IMR-90 (cell line): Measurements from ENCODE around the gene PRKCE. TPM values are rescaled to one million over a fixed set of nuclear protein-coding genes. Genes with fewer than 3 reads are reported as not detected.

ENCODE experiments used
- ATAC-seq: fragments of 200-7000 bp; cut with Tn5 transposase; 2 replicates; pipeline ENCODE4 v1.9.1; 2020; ENCODE audit warnings: low read depth, mild to moderate bottlenecking, moderate library complexity
- BruUV-seq: library from RNA; stranded (reverse); fragments of 400-500 nt; replicated peaks from 2 replicates; lab custom pipeline; 2021; lab: Mats Ljungman, UMichigan
- CTCF ChIA-PET: fragments of 300-600 bp; formaldehyde crosslinking; extraction: SDS; loops from one replicate; lab custom pipeline; 2021; ENCODE audit warnings: antibody characterized with exemption; lab: Yijun Ruan, JAX
- POLR2A ChIA-PET: fragments of 300-600 bp; sonication (Branson Sonifier 250); formaldehyde crosslinking; loops from one replicate; lab custom pipeline; 2022; ENCODE audit warnings: antibody characterized with exemption; ENCODE audit not compliant: unreplicated experiment; lab: Charles Lee
- DNase-seq: peaks from one replicate; pipeline ENCODE4 v3.0.0; 2013
- H2AFZ ChIP-seq: replicated peaks from 2 replicates; pipeline ENCODE3; 2013; ENCODE audit warnings: low read length, mild to moderate bottlenecking; ENCODE audit not compliant: poor library complexity
- H2AK5ac ChIP-seq: 2 replicates; pipeline ENCODE4 v1.6.1; 2013; ENCODE audit warnings: low read depth, low read length, inconsistent platforms
- H2AK9ac ChIP-seq: replicated peaks from 2 replicates; pipeline ENCODE3; 2013; ENCODE audit warnings: mild to moderate bottlenecking, low read depth, low read length, moderate library complexity; ENCODE audit not compliant: poor library complexity
- H2BK120ac ChIP-seq: 2 replicates; pipeline ENCODE4 v1.6.1; 2013; ENCODE audit warnings: low read depth, low read length, inconsistent platforms
- H2BK15ac ChIP-seq: 3 replicates; pipeline ENCODE4 v1.6.1; 2013; ENCODE audit warnings: low read depth, low read length, inconsistent platforms
- H2BK20ac ChIP-seq: 2 replicates; pipeline ENCODE4 v1.6.1; 2013; ENCODE audit warnings: low read depth, mild to moderate bottlenecking, inconsistent platforms, low read length, moderate library complexity
- H2BK5ac ChIP-seq: 2 replicates; pipeline ENCODE4 v1.6.1; 2013; ENCODE audit warnings: mild to moderate bottlenecking, low read depth, low read length, inconsistent platforms; ENCODE audit not compliant: poor library complexity, severe bottlenecking
- H3K14ac ChIP-seq: replicated peaks from 2 replicates; pipeline ENCODE4 v1.6.1; 2013; ENCODE audit warnings: low read depth, low read length, inconsistent platforms
- H3K18ac ChIP-seq: 2 replicates; pipeline ENCODE4 v1.6.1; 2013; ENCODE audit warnings: low read depth, low read length, control low read depth
- H3K23ac ChIP-seq: 2 replicates; pipeline ENCODE4 v1.6.1; 2013; ENCODE audit warnings: low read depth, low read length, inconsistent platforms
- H3K27ac ChIP-seq: 2 replicates; pipeline ENCODE4 v1.5.1; 2013; ENCODE audit warnings: mild to moderate bottlenecking, control low read depth, low read length; ENCODE audit not compliant: insufficient read depth
- H3K27me3 ChIP-seq: 2 replicates; pipeline ENCODE4 v1.6.1; 2013; ENCODE audit warnings: low read length; ENCODE audit not compliant: control insufficient read depth, insufficient read depth
- H3K36me3 ChIP-seq: 2 replicates; pipeline ENCODE4 v1.6.1; 2013; ENCODE audit warnings: low read length, mixed read lengths; ENCODE audit not compliant: control insufficient read depth, insufficient read depth
- H3K4ac ChIP-seq: 2 replicates; pipeline ENCODE4 v1.6.1; 2013; ENCODE audit warnings: low read depth, low read length, inconsistent platforms
- H3K4me1 ChIP-seq: 2 replicates; pipeline ENCODE4 v1.6.1; 2013; ENCODE audit warnings: low read length, mixed read lengths; ENCODE audit not compliant: control insufficient read depth, insufficient read depth
- H3K4me2 ChIP-seq: 2 replicates; pipeline ENCODE4 v1.6.1; 2013; ENCODE audit warnings: low read depth, mild to moderate bottlenecking, control low read depth, low read length, moderate library complexity
- H3K4me3 ChIP-seq: 2 replicates; pipeline ENCODE4 v1.5.1; 2013; ENCODE audit warnings: low read depth, mild to moderate bottlenecking, control low read depth, low read length, moderate library complexity; ENCODE audit not compliant: insufficient read depth
- H3K56ac ChIP-seq: 2 replicates; pipeline ENCODE4 v1.6.1; 2013; ENCODE audit warnings: low read length, inconsistent platforms; ENCODE audit not compliant: insufficient read depth; ENCODE audit errors: extremely low read depth
- H3K79me1 ChIP-seq, 2 experiments: 2 replicates each; pipeline ENCODE4 v1.6.1; 2013; ENCODE audit warnings: low read length in 2 of 2, inconsistent platforms in 1 of 2, low read depth in 1 of 2
- H3K9ac ChIP-seq: 2 replicates; pipeline ENCODE4 v1.6.1; 2013; ENCODE audit warnings: low read depth, low read length, control low read depth
- H3K9me1 ChIP-seq: 2 replicates; pipeline ENCODE4 v1.6.1; 2013; ENCODE audit warnings: low read length, inconsistent platforms; ENCODE audit not compliant: insufficient read depth
- H3K9me3 ChIP-seq: 2 replicates; pipeline ENCODE4 v1.6.1; 2013; ENCODE audit warnings: low read length; ENCODE audit not compliant: control insufficient read depth, insufficient read depth
- H4K20me1 ChIP-seq: 2 replicates; pipeline ENCODE4 v1.6.1; 2013; ENCODE audit warnings: low read length, inconsistent platforms; ENCODE audit not compliant: insufficient read depth
- H4K5ac ChIP-seq: 2 replicates; pipeline ENCODE4 v1.6.1; 2013; ENCODE audit warnings: mild to moderate bottlenecking, low read depth, low read length, control low read depth
- H4K8ac ChIP-seq, 2 experiments: 2 replicates each; pipeline ENCODE4 v1.6.1; 2013; ENCODE audit warnings: low read depth in 2 of 2, low read length in 2 of 2, control low read depth in 1 of 2, inconsistent platforms in 1 of 2
- H4K91ac ChIP-seq: 2 replicates; pipeline ENCODE4 v1.6.1; 2013; ENCODE audit warnings: low read depth, low read length, inconsistent platforms; ENCODE audit not compliant: insufficient read depth
- RFX5 ChIP-seq: IDR thresholded peaks from 2 replicates; pipeline ENCODE4 v1.8.0; 2012; ENCODE audit warnings: low read depth, mild to moderate bottlenecking, low read length, moderate library complexity
- WGBS, 2 experiments: methylation state at CpG; one replicate each; pipeline versions ENCODE4 v1.1.5 to v1.1.7; 2013; ENCODE audit warnings: missing lambda C conversion rate in 2 of 2; ENCODE audit not compliant: insufficient read length in 1 of 2; ENCODE audit errors: extremely low coverage in 2 of 2; 5-methylcytosine and 5-hydroxymethylcytosine counted together
- dilution Hi-C: fragments of 300-500 bp; cut with HindIII; formaldehyde crosslinking; loops from one replicate; pipeline ENCODE4 v1.14.3; 2018; ENCODE audit warnings: low sequenced_read_pairs; ENCODE audit not compliant: unreplicated experiment
- in situ Hi-C: fragments of 300-500 bp; cut with MboI; formaldehyde crosslinking; loops from 3 replicates; pipeline ENCODE4 v1.14.3; 2019; ENCODE audit warnings: low sequenced_read_pairs, inconsistent platforms, mixed read lengths
- intact Hi-C: fragments of 100-400 bp; cut with micrococcal nuclease; formaldehyde crosslinking; loops from 2 replicates; pipeline ENCODE4 v1.10.0; 2022
- polyA plus RNA-seq, 3 experiments: library from polyadenylated mRNA; depleted of rRNA; stranded (reverse); fragments of >200 nt; gene quantifications; 2 replicates each; pipeline ENCODE4 v1.2.3, GENCODE V29; 2012; ENCODE audit warnings: low replicate concordance in 1 of 3
- total RNA-seq: library from RNA; depleted of rRNA; stranded (reverse); fragments of >200 nt; gene quantifications from 2 replicates; pipeline ENCODE4 v1.2.3, GENCODE V29; 2012
- TF ChIP-seq, protein P1 (sequence below): conservative IDR thresholded peaks from 2 replicates; pipeline ENCODE4 v1.5.1; 2012; ENCODE audit warnings: mild to moderate bottlenecking, low read depth, low read length, improper control_type of control experiment

The PRKCE gene
- total and polyA plus RNA-seq, 2 of the 4 experiments (the other 2 are of a cell fraction), result 8.1 to 32.4 TPM

DNA sequence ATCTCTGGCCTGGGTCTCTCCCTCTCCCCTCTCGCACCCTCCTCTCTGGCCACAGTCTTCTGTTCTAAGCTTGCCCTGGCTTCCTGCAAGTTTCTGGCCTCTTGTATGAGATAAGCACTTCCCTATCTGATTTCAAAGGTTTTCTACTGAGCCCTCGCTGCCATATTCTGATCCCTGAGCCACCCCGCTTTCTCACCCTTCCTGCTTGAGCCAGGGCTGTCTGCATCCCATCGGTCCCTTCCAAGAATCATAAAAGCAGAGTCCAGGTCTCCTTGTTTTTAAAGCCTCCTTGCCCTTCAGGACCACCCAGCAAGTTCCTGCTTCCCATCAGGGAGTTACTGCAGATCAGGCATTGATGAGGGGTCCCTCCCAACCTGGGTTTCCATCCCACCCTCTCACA is 110.2 kb downstream of the PRKCE start:
- intact Hi-C loops (no loop called here), in situ Hi-C loops (no loop called here), dilution Hi-C loops (no loop called here)
- Histone ChIP-seq H3K23ac (no peak overlapping the region), H2AK9ac (no peak overlapping the region), H3K4ac (no peak overlapping the region), H4K8ac (no peak overlapping the region), H3K4me3 (no peak overlapping the region), H2AFZ (no peak overlapping the region), H3K4me1 (peaks cover 9% of the 10 kb centered on the region), H3K9ac (no peak overlapping the region), H2BK15ac (no peak overlapping the region), H3K4me2 (no peak overlapping the region), H2BK5ac (no peak overlapping the region), H3K36me3 (no peaks in the 10 kb centered on the region), H4K20me1 (peaks cover 13% of the 10 kb centered on the region), H3K9me1 (0 out of 2 replicates have a peak, but pooled peaks cover 15% of the 10 kb centered on the region), H3K14ac (no peak overlapping the region), H4K91ac (no peak overlapping the region), H2BK20ac (no peak overlapping the region), H3K9me3 (no peaks in the 10 kb centered on the region), H3K56ac (no peak overlapping the region), H2BK120ac (no peak overlapping the region), H4K5ac (no peak overlapping the region), H3K79me1 (peaks cover 15 to 40% of the 10 kb centered on the region in 2 experiments), H2AK5ac (no peak overlapping the region), H3K27ac (no peak overlapping the region), H3K18ac (no peak overlapping the region), H3K27me3 (no peaks in the 10 kb centered on the region)
- TF ChIP-seq, protein P1, sequence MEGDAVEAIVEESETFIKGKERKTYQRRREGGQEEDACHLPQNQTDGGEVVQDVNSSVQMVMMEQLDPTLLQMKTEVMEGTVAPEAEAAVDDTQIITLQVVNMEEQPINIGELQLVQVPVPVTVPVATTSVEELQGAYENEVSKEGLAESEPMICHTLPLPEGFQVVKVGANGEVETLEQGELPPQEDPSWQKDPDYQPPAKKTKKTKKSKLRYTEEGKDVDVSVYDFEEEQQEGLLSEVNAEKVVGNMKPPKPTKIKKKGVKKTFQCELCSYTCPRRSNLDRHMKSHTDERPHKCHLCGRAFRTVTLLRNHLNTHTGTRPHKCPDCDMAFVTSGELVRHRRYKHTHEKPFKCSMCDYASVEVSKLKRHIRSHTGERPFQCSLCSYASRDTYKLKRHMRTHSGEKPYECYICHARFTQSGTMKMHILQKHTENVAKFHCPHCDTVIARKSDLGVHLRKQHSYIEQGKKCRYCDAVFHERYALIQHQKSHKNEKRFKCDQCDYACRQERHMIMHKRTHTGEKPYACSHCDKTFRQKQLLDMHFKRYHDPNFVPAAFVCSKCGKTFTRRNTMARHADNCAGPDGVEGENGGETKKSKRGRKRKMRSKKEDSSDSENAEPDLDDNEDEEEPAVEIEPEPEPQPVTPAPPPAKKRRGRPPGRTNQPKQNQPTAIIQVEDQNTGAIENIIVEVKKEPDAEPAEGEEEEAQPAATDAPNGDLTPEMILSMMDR, result no peak
- no peak for TF ChIP-seq RFX5
- no TSS peak for BruUV-seq
- 81% methylated on average over 2 of the region's 4 CpGs; no CpG with 5 or more reads in 1 of the 2 experiments for WGBS, 2 experiments
- ChIA-PET POLR2A (no interaction called here), CTCF (no interaction called here)
- no peak for DNase-seq
- no peak for ATAC-seq
